GM12891 (cell line): ENCODE measurements around the gene AFAP1.

ENCODE experiments used
- PAX5 ChIP-seq: IDR thresholded peaks from 2 replicates; pipeline ENCODE4 v1.6.1; 2011; ENCODE audit warnings: low read length, moderate library complexity, mild to moderate bottlenecking; ENCODE audit not compliant: insufficient read depth, severe bottlenecking
- POLR2A ChIP-seq: IDR thresholded peaks from 2 replicates; pipeline ENCODE4 v1.6.1; 2011; ENCODE audit warnings: low read depth, low read length, control low read depth

DNA sequence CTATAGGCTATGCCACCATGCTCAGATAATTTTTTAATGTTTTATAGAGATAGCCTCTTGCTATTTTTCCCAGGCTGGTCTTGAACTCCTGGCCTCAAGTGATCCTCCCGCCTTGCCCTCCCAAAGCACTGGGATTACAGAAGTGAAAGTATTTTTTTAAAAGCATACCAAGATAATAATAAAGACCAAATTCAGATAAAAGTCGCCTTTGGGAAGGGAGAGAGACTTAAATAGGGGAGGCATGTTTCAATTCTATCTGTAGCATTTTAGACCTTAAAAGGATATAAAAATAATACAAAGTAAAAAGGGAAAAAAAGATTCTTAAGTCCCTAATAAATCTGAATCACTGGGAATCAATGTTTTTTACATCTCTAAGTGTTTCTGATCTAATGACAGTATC is 108.9 kb downstream of the AFAP1 start:
- TF ChIP-seq POLR2A (no peak), PAX5 (no peak)
